HEK293 (cell line): ENCODE measurements around the gene LRRC27.

Experiments used
- CTCF ChIA-PET: fragments of 350-600 bp; formaldehyde crosslinking; extraction: SDS; loops from one replicate; lab custom pipeline; 2021; ENCODE audit warnings: antibody characterized with exemption; lab: Yijun Ruan, JAX
- POLR2A ChIA-PET: fragments of 300-600 bp; formaldehyde crosslinking; extraction: SDS; loops from one replicate; lab custom pipeline; 2020; ENCODE audit warnings: antibody characterized with exemption, inconsistent platforms; lab: Yijun Ruan, JAX
- H3K27ac ChIP-seq: fragments of 200-500 bp; sonication (Bioruptor generic); 2 replicates; pipeline ENCODE4 v1.5.1; 2014; ENCODE audit warnings: low read depth, low read length, control low read depth, inconsistent platforms; ENCODE audit errors: extremely low read depth
- H3K36me3 ChIP-seq, 2 experiments: fragments of 200-500 bp in 1 of 2; sonication (Bioruptor generic) in 1 of 2; 1 replicate in 1 of 2; 2 replicates in 1 of 2; pipeline ENCODE4 v1.5.1; 2014 to 2017; ENCODE audit warnings: inconsistent platforms in 2 of 2, low read length in 2 of 2; ENCODE audit not compliant: control insufficient read depth in 2 of 2, insufficient read depth in 1 of 2
- H3K4me1 ChIP-seq: fragments of 200-500 bp; sonication (Bioruptor generic); 2 replicates; pipeline ENCODE4 v1.5.1; 2014; ENCODE audit warnings: mild to moderate bottlenecking, low read length, inconsistent platforms; ENCODE audit not compliant: control insufficient read depth, insufficient read depth
- H3K4me3 ChIP-seq: 2 replicates; pipeline ENCODE4 v1.5.1; 2011; ENCODE audit warnings: low read depth, mild to moderate bottlenecking, control low read depth, low read length, moderate library complexity
- H3K9me3 ChIP-seq: fragments of 200-500 bp; sonication (Bioruptor generic); 2 replicates; pipeline ENCODE4 v1.5.1; 2014; ENCODE audit warnings: low read depth, low read length, inconsistent platforms; ENCODE audit not compliant: control insufficient read depth, insufficient read depth
- AEBP2 ChIP-seq: fragments of 450-650 bp; formaldehyde crosslinking; IDR thresholded peaks from 2 replicates; pipeline ENCODE4 v1.5.1; 2016; ENCODE audit warnings: missing biosample characterization, missing genetic modification characterization, borderline replicate concordance
- FEZF1 ChIP-seq: fragments of 450-650 bp; formaldehyde crosslinking; IDR thresholded peaks from 2 replicates; pipeline ENCODE4 v1.5.1; 2016; ENCODE audit warnings: missing biosample characterization, missing genetic modification characterization
- GLIS1 ChIP-seq: fragments of 450-650 bp; formaldehyde crosslinking; IDR thresholded peaks from 2 replicates; pipeline ENCODE4 v1.5.1; 2016; ENCODE audit warnings: missing biosample characterization, missing genetic modification characterization
- GLIS2 ChIP-seq: fragments of 450-650 bp; formaldehyde crosslinking; IDR thresholded peaks from 2 replicates; pipeline ENCODE4 v1.5.1; 2016; ENCODE audit warnings: missing biosample characterization, missing genetic modification characterization
- PRDM1 ChIP-seq: fragments of 450-650 bp; formaldehyde crosslinking; IDR thresholded peaks from 2 replicates; pipeline ENCODE4; 2016; ENCODE audit warnings: missing biosample characterization, missing genetic modification characterization
- SCRT2 ChIP-seq: fragments of 450-650 bp; formaldehyde crosslinking; IDR thresholded peaks from 2 replicates; pipeline ENCODE4 v1.5.1; 2016; ENCODE audit warnings: missing biosample characterization, missing genetic modification characterization
- ZFHX2 ChIP-seq: fragments of 450-650 bp; formaldehyde crosslinking; conservative IDR thresholded peaks from 2 replicates; pipeline ENCODE4 v1.5.1; 2016; ENCODE audit warnings: missing biosample characterization, missing genetic modification characterization
- ZIC2 ChIP-seq: fragments of 450-650 bp; formaldehyde crosslinking; IDR thresholded peaks from 2 replicates; pipeline ENCODE4 v1.5.1; 2016; ENCODE audit warnings: missing biosample characterization, missing genetic modification characterization
- ZNF132 ChIP-seq: fragments of 450-650 bp; formaldehyde crosslinking; IDR thresholded peaks from 2 replicates; pipeline ENCODE4 v1.5.1; 2017; ENCODE audit warnings: missing biosample characterization, missing genetic modification characterization, borderline replicate concordance
- ZNF148 ChIP-seq: fragments of 450-650 bp; formaldehyde crosslinking; IDR thresholded peaks from 2 replicates; pipeline ENCODE4 v1.5.0; 2017; ENCODE audit warnings: missing biosample characterization, missing genetic modification characterization, borderline replicate concordance
- ZNF18 ChIP-seq: fragments of 450-650 bp; formaldehyde crosslinking; IDR thresholded peaks from 2 replicates; pipeline ENCODE4 v1.5.1; 2016; ENCODE audit warnings: missing biosample characterization, missing genetic modification characterization
- ZNF221 ChIP-seq: fragments of 450-650 bp; formaldehyde crosslinking; IDR thresholded peaks from 2 replicates; pipeline ENCODE4 v1.5.1; 2017; ENCODE audit warnings: missing biosample characterization, missing genetic modification characterization, borderline replicate concordance
- ZNF23 ChIP-seq: fragments of 450-650 bp; formaldehyde crosslinking; IDR thresholded peaks from 2 replicates; pipeline ENCODE4 v1.5.1; 2016; ENCODE audit warnings: missing biosample characterization, missing genetic modification characterization, borderline replicate concordance
- ZNF302 ChIP-seq: fragments of 450-650 bp; formaldehyde crosslinking; IDR thresholded peaks from 2 replicates; pipeline ENCODE4 v1.5.1; 2016; ENCODE audit warnings: missing biosample characterization, missing genetic modification characterization, low read depth
- ZNF426 ChIP-seq: fragments of 450-650 bp; formaldehyde crosslinking; IDR thresholded peaks from 2 replicates; pipeline ENCODE4 v1.5.1; 2017; ENCODE audit warnings: missing biosample characterization, missing genetic modification characterization, mild to moderate bottlenecking, inconsistent platforms, moderate library complexity
- ZNF658 ChIP-seq: fragments of 450-650 bp; formaldehyde crosslinking; IDR thresholded peaks from 2 replicates; pipeline ENCODE4; 2016; ENCODE audit warnings: missing biosample characterization, missing genetic modification characterization
- ZNF792 ChIP-seq: fragments of 450-650 bp; formaldehyde crosslinking; IDR thresholded peaks from 2 replicates; pipeline ENCODE4 v1.5.1; 2016; ENCODE audit warnings: missing biosample characterization, missing genetic modification characterization
- TF ChIP-seq, protein P1 (sequence below): fragments of 450-650 bp; formaldehyde crosslinking; IDR thresholded peaks from 2 replicates; pipeline ENCODE4 v1.5.1; 2017; ENCODE audit warnings: missing biosample characterization, missing genetic modification characterization

LRRC27 gene

GRCh38 chr10:132422903-132423825, 91.2 kb downstream of the LRRC27 start:
- H3K4me1 ChIP-seq: no peaks in the 10 kb centered on the region; the same call in 1 of the 2 replicates
- H3K27ac ChIP-seq: no peak overlapping the region
- TF ChIP-seq ZFHX2 (tag by site-specific recombination) (peak; percentile 23; the same call in 1 of the 2 replicates), ZNF426 (tag by site-specific recombination) (no peak), ZNF221 (tag by site-specific recombination) (no peak), ZNF18 (tag by site-specific recombination) (no peak; the same call in 1 of the 2 replicates), ZNF23 (tag by site-specific recombination) (no peak), GLIS1 (tag by site-specific recombination) (peak; percentile 44), ZNF148 (tag by site-specific recombination) (no peak), AEBP2 (tag by site-specific recombination) (no peak), PRDM1 (tag by site-specific recombination) (no peak), FEZF1 (tag by site-specific recombination) (peak; percentile 32; the same call in 1 of the 2 replicates), ZNF302 (tag by site-specific recombination) (no peak)
- TF ChIP-seq, protein P1, sequence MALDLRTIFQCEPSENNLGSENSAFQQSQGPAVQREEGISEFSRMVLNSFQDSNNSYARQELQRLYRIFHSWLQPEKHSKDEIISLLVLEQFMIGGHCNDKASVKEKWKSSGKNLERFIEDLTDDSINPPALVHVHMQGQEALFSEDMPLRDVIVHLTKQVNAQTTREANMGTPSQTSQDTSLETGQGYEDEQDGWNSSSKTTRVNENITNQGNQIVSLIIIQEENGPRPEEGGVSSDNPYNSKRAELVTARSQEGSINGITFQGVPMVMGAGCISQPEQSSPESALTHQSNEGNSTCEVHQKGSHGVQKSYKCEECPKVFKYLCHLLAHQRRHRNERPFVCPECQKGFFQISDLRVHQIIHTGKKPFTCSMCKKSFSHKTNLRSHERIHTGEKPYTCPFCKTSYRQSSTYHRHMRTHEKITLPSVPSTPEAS: peak; percentile 92
- peaks cover 0 to 9% of the 10 kb centered on the region in 2 experiments; a peak in 1 of 3 replicates for H3K36me3 ChIP-seq
- H3K9me3 ChIP-seq: no peaks in the 10 kb centered on the region
- CTCF ChIA-PET: no interaction called here
- POLR2A ChIA-PET: no interaction called here
- no peak overlapping the region for H3K4me3 ChIP-seq

- H3K27ac ChIP-seq: no peak overlapping the region
- ChIA-PET POLR2A (no interaction called here), CTCF (interaction anchor here (0.6 kb wide), 1 partner anchor 371 kb away, joined by 3 read pairs; no protein-coding TSS in a partner anchor)
- H3K4me1 ChIP-seq: no peaks in the 10 kb centered on the region; the same call in 1 of the 2 replicates
- H3K4me3 ChIP-seq: no peak overlapping the region
- H3K9me3 ChIP-seq: no peaks in the 10 kb centered on the region
- peaks cover 0 to 9% of the 10 kb centered on the region in 2 experiments; a peak in 1 of 3 replicates for H3K36me3 ChIP-seq
- TF ChIP-seq SCRT2 (tag by site-specific recombination): no peak
- no peak for TF ChIP-seq ZNF132 (tag by site-specific recombination)
- no peak for TF ChIP-seq ZNF792 (tag by site-specific recombination)
- TF ChIP-seq ZNF658 (tag by site-specific recombination): no peak
- 0 out of 2 replicates have a peak, but pooled peaks have one; percentile 3 for TF ChIP-seq GLIS2 (tag by site-specific recombination)
- TF ChIP-seq ZIC2 (tag by site-specific recombination): peak; percentile 49; the same call in 1 of the 2 replicates
Observed at GRCh38 chr10:132423966-132424861, 92.2 kb downstream of the LRRC27 start.
